HG02642 (cell line): ENCODE results near the gene ERBB4.
A peak's percentile ranks its signal among the peaks of the same experiment; 100 is the strongest.
"Not testable (repeated sequence)": the region's sequence is repeated elsewhere in the genome, so short reads cannot be mapped to it uniquely, and the experiment has no call there.

Experiments
- ATAC-seq: cut with Tn5 transposase; IDR thresholded peaks from one replicate; pipeline ENCODE4 v1.9.1; 2021; ENCODE audit warnings: mild to moderate bottlenecking; ENCODE audit not compliant: unreplicated experiment, poor library complexity

ERBB4 gene

DNA sequence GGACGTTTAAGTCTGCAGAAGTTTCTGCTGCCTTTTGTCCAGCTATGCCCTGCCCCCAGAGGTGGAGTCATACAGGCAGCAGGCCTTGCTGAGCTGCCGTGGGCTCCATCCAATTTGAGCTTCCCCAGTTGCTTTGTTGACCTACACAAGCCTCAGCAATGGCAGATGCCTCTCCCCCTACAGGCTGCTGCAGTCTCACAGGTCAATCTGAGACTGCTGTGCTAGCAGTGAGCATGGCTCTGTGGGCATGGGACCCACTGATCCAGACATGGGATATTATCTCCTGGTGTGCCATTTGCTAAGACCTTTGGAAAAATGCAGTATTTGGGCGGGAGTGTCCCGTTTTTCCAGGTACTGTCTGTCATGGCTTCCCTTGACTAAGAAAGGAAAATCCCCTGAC lies 726.0 kb downstream of the ERBB4 start:
- no peak for ATAC-seq

DNA sequence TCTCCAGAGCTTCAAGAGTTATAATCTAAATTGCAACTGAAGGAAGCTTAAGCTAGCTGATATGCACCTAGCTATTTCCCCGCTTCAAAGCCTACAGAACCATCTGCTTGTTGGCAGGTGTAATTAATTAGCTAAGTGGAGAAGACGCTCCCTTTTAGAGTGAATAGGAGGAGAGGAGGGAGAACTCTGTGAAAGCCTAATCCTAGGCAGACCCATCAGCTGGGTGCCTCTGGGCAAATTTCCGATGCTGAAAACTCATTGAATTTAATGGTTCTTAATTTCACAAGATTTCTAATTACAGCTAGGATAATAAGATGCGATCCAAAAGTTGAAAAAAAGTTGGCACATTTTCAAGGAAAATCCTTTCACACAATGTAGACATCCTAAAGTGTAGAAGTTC lies 735.9 kb downstream of the ERBB4 start:
- no peak for ATAC-seq

DNA sequence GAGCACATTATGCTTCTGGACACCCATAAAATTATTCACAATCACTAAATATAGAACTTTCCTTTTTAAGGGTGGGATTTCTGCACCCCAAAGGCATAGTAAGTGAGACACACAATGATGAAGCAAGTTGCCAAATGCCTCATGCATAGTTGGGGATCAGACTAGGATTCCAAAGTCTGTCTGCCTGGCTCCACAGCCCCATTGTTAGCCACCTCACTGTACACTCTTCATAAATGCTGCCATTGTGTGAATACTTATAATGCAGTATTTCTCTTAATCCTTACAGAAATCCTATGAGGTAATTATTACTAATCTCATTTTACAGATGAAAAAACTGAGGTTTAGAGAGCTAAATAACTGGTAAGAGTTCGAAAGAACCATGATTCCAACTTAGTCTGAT lies 738.6 kb downstream of the ERBB4 start:
- no peak for ATAC-seq

DNA sequence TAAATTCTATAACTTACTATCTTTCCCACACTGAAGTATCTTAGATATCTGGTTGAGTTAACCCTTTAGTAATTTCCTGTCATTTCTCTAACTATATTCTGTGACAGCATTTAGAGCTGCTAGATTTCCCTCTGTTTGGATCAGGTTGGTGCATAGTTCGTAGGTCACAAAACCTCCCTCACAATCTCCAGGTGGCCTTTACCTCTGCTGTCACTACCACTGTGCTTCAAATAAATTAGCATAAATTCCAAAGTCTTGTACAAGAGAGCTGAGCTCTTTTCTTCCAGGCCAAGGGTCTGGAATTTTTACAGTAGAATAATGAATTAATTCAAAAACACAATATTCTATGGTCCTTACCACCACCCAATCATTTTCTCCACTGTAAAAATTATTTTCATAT lies 739.7 kb downstream of the ERBB4 start:
- no peak for ATAC-seq

DNA sequence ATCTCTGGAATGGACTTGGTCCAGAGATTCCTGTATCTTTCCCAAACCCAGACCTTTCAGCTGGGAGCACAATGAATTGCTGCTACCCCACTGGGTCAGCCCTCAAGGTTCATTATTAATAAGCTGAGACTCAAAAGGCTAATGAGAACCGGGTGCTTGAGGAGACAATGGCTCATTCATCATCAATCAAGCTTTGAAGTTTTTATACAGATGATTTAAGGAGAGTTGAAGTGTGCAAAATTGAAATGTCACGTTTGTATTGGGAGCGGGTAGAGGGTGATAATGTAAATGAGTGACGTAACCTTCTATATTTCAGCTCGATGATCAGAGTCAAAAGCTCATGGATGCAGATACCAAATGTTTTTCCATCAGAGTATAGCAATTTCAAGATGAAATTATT lies 744.9 kb downstream of the ERBB4 start:
- no peak for ATAC-seq

DNA sequence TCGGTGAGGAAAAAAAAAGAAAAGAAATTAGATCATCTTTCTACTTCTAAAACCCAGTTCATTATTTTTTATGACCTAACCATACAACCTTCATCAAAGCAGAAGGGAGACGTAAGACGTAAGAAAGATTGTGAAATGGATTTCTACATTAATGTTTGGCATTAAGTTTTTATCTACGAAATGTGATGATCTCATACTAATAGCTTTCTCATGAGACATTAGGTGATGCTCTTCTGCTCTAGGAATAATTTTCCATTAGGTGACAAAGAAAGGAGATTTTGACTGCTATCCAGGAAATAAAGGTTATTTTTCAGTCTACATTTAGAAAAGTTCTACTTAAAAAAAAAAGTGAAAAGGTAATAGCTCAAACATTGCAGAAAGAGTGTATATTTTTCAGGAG lies 748.6 kb downstream of the ERBB4 start:
- ATAC-seq = no peak

DNA sequence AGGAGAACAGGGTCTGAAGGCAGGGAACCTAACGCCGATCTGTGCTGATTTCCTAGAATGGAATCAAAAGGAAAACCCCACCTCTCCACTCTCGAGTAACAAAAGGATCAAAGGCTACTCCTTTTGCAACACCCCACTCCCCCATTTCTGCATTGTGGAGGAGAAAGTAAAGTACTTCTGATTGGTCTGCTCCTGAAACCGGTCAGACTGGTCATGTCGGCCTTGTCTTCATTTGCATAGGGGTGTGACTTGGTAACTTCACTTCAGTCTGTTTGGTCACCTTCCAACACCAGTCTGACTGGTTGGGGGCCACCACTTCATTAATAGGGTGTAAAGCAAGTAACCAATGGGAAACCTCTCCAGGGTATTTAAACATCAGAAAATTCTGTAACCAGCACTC lies 771.9 kb downstream of the ERBB4 start:
- ATAC-seq = no peak

DNA sequence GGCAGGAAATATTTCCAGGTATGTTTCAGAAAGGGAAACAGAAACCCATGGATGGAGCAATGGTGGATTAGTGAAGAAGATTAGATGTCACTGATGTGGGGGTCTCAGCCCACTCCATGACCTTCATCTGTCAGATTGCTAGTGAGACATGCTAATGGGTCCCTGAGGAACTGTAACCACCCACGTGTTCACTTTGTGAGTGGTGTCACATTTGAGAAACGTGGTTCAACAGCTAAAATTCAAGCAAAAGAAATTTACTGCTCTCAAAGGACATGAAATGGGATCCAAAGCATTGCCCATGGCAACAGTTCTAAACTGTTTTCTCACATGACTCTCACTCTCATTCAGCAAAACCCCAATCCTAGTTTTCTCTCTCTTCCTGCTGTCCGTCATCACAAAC lies 776.1 kb downstream of the ERBB4 start:
- ATAC-seq = no peak

DNA sequence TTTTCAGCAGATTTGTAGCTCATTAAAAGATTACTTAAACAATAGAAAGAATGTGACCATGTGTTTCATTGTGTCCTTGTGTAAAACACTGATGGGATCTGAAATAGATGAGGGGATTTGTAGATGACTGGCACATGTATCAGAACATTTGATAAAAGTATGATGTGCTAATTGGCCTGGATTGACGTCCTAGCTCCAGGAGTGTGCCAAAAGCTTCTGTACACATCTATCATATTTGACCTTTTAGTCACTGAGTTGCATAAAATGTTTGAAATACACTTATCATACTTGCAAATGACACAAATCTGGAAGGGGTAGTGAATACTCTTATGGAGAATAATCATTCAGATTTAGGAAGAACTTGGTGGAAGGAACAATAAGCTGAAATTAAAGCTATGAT lies 778.5 kb downstream of the ERBB4 start:
- no peak for ATAC-seq

DNA sequence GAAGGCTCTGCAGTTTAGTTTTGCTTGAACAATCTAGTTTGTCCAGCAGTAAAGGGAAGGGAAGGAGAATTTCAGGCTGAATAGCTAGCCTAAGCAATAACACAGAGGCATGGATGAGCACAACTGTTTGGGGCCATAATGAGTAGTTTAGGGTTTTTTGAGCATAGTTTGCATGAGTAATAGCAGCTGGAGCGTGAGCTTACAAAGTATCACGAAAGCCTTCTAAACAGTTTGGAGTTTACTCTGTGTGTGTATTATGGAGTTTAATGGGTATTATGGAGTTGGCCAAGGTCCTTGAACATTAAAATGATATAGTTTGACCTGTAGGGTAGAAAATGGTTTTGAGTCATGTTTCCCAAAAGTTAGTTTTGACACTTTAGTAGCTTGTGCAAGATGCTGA lies 782.3 kb downstream of the ERBB4 start:
- no peak for ATAC-seq

DNA sequence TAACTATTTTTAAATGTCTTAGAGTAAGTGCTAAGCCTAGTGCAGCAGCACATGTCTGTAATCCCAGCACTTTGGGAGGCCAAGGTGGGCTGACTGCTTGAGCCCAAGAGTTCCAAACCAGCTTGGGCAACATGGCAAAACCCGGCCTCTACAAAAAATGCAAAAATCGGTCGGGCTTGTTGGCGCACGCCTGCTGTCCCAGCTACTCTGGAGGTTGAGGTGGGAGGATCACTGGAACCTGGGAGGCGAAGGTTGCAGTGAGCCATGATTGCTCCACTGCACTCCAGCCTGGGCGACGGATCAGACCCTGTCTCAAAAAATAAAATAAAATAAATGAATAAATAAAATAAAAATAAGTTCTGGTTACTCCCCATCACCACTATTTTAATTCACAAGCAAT lies 783.4 kb downstream of the ERBB4 start:
- ATAC-seq = no peak

DNA sequence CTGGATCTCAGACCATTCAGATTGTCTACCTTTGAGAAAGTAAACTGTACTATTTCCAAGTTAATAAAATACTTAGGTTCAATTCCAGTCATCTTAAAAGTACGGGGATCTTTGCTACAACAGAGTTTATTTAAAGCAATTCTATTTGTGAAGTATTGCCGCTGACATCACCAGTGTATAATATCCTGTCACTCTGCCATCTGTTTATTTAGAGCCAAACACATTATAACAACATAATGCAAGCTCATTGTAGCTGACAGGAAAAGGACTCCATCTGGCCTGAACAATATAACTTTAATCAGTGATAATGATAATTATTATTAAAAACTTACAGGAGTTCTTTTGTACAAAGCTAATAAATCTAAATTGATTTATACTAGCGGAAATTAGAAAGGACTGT lies 786.8 kb downstream of the ERBB4 start:
- ATAC-seq = no peak

DNA sequence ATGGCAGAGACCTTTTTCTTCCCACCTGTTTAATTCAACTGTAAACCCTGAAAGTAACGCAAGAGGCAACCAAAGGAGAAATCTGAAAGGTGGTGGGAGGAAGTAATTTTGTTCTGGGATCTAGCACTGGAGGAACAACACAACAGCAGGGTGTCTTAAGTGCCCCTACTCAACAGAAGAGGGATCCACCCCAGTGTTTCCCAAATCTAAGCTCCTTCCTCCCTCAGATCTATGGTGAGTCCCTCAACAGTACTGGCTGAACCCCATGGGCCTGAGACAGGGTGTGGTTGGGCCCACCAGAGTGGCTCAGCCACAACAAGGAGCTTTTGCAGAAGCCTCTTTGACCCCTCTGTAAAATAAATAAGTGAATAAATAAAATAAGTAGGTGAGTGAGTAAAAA lies 790.3 kb downstream of the ERBB4 start:
- no peak for ATAC-seq

DNA sequence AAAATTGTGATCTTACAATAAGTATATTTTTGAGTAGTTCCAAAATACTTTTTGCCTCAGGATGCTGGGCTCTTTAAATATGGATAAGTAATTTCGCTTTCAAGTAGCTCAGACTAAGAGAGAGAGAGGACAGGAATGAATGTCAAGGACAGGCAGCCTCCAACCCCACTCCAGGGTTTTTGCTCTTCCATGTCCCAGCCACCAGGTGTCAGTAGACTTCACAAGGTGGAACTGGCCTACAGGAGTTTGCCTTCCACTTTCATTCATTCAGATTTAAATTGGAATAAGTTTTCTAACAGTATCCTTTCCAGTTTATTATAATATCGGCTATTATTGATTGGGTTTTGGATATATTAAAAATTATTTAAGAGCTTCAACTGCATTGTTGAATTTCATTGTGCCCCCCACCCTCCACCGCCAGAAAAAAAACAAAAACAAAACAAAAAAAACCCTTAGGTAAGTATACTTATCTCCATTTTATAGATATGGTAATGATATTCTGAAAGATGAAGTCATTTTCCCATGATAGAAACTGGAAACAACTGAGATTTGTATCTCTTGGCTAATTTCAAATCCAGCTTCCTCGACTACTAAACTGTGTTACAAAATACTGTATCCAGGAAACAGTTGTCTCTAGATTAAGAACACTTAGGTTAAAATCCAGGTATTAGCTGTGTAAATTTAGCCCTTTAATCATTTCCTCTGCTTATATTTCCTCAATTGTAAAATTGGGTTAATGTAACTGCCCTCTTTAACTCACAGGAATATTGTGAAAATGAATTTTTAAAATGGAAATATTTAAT lies 793.1 kb downstream of the ERBB4 start:
- ATAC-seq = peak; percentile 98

DNA sequence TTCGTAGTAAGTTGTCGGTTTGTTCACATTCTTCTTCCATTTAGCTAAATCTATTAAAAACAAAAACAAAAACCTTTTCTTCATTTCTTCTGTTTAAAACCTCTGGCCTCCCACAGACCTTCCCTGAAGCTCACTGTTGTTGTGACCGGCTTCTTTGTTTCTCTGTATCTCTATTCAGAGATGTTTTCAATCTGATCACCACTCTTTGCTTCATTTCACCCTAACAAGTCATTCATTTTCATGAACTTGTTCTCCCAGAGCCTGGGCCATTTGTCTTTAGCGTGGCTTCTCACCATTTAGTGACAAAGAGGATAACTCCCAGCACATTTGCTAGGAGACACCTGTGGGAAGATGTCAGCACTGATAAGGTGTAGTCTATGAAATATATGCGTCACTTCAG lies 794.2 kb downstream of the ERBB4 start:
- ATAC-seq = no peak

DNA sequence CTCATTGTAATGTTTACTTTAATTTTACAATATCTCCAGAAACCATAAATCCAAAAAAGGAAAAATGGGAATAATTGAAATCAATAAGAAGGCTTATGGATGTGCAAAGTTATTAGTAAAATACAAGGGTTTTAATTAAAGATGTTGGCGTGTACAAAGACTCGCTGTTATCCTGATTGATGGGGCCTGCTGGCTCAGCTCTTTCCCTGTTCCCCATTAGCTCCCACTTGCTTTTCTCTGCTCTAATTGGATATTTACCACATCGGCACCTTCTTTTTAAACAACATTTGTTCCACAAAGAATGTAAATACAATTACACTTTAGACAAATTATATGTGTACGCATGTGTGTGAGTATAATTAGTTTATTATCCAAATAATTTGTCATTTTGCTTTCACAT lies 796.6 kb downstream of the ERBB4 start:
- ATAC-seq = no peak

DNA sequence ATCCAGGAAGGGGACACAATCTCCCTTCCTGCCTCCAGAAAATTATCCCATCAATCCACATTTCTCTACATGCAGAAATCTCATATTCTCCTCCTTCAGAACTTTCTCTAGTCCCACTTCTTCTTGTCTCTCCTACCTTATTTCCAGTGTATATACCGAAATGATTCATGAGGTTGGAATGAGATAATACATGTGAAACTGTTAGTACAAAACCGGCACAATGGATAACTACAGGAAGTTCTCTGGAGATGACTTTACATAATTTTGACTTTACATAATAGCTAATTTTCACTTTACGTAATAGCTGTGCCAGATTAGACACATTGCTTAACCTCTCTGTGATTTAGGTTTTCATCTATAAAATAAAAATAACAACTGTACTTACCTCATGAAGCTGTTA lies 801.3 kb downstream of the ERBB4 start:
- ATAC-seq = no peak

DNA sequence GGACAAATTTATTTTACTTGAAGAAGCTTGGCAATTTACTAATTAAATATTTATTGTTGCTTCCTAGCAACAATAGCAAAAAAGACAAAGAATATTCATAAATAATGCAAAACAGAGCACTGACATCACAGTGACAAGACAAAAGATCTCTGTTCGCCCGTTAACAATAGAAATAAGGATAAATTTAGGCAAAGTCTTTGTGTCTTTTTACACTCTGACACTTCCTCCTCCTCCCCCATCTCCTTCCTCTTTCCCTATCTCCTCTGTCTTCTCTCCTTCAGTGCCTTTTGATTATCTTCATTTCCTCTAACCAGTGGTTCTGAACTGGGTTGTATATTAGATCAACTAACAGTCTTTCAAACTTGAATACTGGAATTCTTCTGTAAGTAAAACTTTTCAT lies 808.4 kb downstream of the ERBB4 start:
- no peak for ATAC-seq

DNA sequence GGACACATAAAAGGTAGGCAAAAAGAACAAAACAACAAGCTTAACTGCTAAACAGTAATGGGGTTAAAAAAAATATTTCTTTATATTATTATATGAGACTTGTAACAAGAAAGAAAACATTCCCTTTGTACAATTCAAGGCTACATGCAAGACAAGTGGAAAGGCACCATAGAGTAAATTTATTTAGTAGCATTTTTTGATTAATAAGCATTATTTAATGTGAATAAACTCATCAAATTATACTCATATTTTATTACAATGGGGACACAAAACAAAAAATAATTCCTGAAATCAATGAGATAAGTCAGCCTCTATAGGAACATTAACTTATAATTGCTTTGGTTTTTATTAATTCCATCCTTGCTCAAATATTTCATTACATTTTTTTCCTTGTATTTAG lies 809.2 kb downstream of the ERBB4 start:
- no peak for ATAC-seq

DNA sequence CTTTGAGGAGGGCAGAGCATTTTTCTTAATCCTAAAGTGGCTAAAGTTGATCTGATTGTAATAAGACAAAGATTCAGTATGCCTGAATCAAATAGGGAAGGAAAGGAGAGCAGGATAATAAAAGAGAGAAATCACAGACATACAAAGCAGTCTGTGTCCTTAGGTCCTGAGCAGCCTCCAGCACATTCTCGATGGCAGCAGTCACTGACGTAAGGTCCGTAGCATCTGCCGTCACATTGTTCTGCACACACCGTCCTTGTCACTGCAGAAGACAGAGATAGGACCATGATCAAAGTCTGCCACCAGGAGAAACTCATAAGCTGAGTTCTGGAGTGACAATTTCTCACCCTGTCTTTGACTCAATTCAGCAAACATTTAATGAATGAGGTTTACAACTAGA lies 813.7 kb downstream of the ERBB4 start:
- no peak for ATAC-seq

DNA sequence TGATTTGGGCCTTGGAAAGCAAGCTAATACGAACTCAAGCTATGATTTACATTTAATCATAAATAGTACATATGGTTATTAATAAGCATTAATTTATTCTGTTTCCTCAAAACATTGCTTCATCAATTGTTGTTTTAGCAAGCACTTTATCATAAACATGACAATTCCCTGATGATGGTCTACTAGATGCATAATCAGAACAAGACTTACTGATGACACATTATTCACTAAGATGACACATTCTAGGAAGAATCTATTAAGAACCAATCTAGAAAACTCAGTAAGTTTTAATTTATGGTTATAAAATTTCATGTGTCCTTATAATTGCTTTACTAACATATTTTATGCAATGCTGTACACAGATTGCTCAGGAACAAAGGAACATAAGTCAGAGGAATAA lies 815.2 kb downstream of the ERBB4 start:
- ATAC-seq = no peak

DNA sequence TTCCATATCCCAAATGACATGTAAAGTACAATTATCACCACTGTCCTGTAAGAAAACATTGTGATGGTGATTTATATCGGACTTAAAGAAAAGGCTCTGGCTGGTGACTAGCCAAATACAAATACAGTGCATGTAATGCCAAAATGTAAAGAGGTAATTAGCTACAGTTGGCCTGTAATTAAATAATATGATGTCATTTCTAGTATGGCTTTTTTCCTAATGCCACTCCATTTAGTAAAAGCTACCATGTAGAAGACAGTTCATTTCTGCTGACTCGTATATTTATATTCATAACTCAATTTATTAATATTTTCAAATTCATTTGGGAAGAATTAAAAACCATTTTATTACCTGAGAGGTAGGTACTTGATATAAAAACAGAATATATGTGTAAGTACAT lies 815.7 kb downstream of the ERBB4 start:
- ATAC-seq = no peak

DNA sequence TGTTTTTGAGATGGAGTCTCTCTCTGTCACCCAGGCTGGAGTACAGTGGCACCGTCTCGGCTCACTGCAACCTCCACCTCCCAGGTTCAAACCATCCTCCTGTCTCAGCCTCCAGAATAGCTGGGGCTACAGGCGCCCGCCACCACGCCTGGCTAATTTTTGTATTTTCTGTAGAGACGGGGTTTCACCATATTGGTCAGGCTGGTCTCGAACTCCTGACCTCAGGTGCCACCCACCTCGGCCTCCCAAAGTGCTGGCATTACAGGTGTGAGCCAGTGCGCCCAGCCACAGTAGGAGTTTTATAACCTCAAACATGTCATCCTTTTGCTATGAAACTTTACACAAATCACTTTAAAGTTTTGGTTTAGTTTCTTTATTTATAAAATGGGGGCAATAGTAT lies 816.7 kb downstream of the ERBB4 start:
- not testable (repeated sequence) for ATAC-seq
